Adipose tissue (tissue), 3 donors: ENCODE data around the gene CHST11. TPM values are rescaled to one million over a fixed set of nuclear protein-coding genes. Genes with fewer than 3 reads are reported as not detected.
"Not testable (repeated sequence)": the region's sequence is repeated elsewhere in the genome, so short reads cannot be mapped to it uniquely, and the experiment has no call there.

ENCODE experiments used
- H3K27ac ChIP-seq: one replicate; pipeline ENCODE4 v1.5.1; 2013; ENCODE audit warnings: low read depth, low read length
- WGBS, 3 donors: extraction: QIAGEN DNeasy Blood & Tissue Kit; methylation state at CpG; one replicate each; pipeline ENCODE4 v1.1.7; 2013; 5-methylcytosine and 5-hydroxymethylcytosine counted together
- polyA plus RNA-seq, 3 donors: library from polyadenylated mRNA; stranded (reverse); fragments of 200-250 nt; gene quantifications; one replicate each; pipeline ENCODE4 v1.2.3, GENCODE V29; 2013
- donor health status: healthy with polysubstance abuse.
- donor health status: Bipolar disorder and iron deficiency.
- donor health status: healthy.

The CHST11 gene
- polyA plus RNA-seq, 3 donors = 2.0 to 6.6 (median 3.6) TPM

GRCh38 chr12:104565606-104566243 is 109.0 kb downstream of the CHST11 start:
- H3K27ac ChIP-seq = no peak overlapping the region
- 63 to 92% (median 76%) methylated on average over 8 of the region's 8 CpGs for WGBS, 3 donors

GRCh38 chr12:104566244-104566993 is 109.7 kb downstream of the CHST11 start:
- WGBS, 3 donors = 91 to 96% (median 94%) methylated on average over 6 of the region's 6 CpGs
- no peak overlapping the region for H3K27ac ChIP-seq

GRCh38 chr12:104567832-104568486 is 111.2 kb downstream of the CHST11 start:
- H3K27ac ChIP-seq = no peak overlapping the region
- 76 to 91% (median 78%) methylated on average over 5 of the region's 5 CpGs for WGBS, 3 donors

GRCh38 chr12:104568487-104568868 is 111.7 kb downstream of the CHST11 start:
- WGBS, 3 donors = 73 to 93% (median 93%) methylated on average over 1 of the region's 1 CpG

GRCh38 chr12:104568935-104569334 is 112.2 kb downstream of the CHST11 start:
- WGBS, 3 donors = 68 to 96% (median 72%) methylated on average over 4 of the region's 4 CpGs
- no peak overlapping the region for H3K27ac ChIP-seq

More at GRCh38 chr12:104568487-104568868, 111.7 kb downstream of the CHST11 start:
- no peak overlapping the region for H3K27ac ChIP-seq

GRCh38 chr12:104569346-104570173 is 112.8 kb downstream of the CHST11 start:
- WGBS, 3 donors = 41 to 87% (median 55%) methylated on average over 8 of the region's 8 CpGs
- H3K27ac ChIP-seq = no peak overlapping the region

GRCh38 chr12:104570174-104570907 is 113.6 kb downstream of the CHST11 start:
- no peak overlapping the region for H3K27ac ChIP-seq
- WGBS, 3 donors = 56 to 77% (median 67%) methylated on average over 12 of the region's 12 CpGs

- WGBS, 3 donors = 85 to 94% (median 88%) methylated on average over 8 of the region's 8 CpGs
- no peak overlapping the region for H3K27ac ChIP-seq
Measured at GRCh38 chr12:104571328-104571727, 114.6 kb downstream of the CHST11 start.

- 97 to 100% (median 98%) methylated on average over 1 of the region's 3 CpGs for WGBS, 3 donors
- not testable (repeated sequence) for H3K27ac ChIP-seq
Measured at GRCh38 chr12:104574353-104574752, 117.6 kb downstream of the CHST11 start.

GRCh38 chr12:104574758-104575157 is 118.0 kb downstream of the CHST11 start:
- 88 to 94% (median 89%) methylated on average over 6 of the region's 6 CpGs for WGBS, 3 donors

GRCh38 chr12:104575442-104576186 is 118.9 kb downstream of the CHST11 start:
- 76 to 91% (median 91%) methylated on average over 12 of the region's 12 CpGs for WGBS, 3 donors
- no peak overlapping the region for H3K27ac ChIP-seq

More at GRCh38 chr12:104574758-104575157, 118.0 kb downstream of the CHST11 start:
- not testable (repeated sequence) for H3K27ac ChIP-seq

- WGBS, 3 donors = 96 to 97% (median 96%) methylated on average over 6 of the region's 6 CpGs
- no peak overlapping the region for H3K27ac ChIP-seq
Measured at GRCh38 chr12:104576187-104576778, 119.5 kb downstream of the CHST11 start.

GRCh38 chr12:104576980-104577580 is 120.3 kb downstream of the CHST11 start:
- H3K27ac ChIP-seq = no peak overlapping the region
- WGBS, 3 donors = 64 to 87% (median 76%) methylated on average over 6 of the region's 6 CpGs

GRCh38 chr12:104577581-104577981 is 120.8 kb downstream of the CHST11 start:
- no peak overlapping the region for H3K27ac ChIP-seq
- 75 to 83% (median 78%) methylated on average over 6 of the region's 6 CpGs for WGBS, 3 donors

- H3K27ac ChIP-seq = no peak overlapping the region
- WGBS, 3 donors = 86 to 88% (median 87%) methylated on average over 6 of the region's 6 CpGs
Measured at GRCh38 chr12:104578453-104578852, 121.7 kb downstream of the CHST11 start.

GRCh38 chr12:104579718-104580495 is 123.2 kb downstream of the CHST11 start:
- WGBS, 3 donors = 66 to 82% (median 67%) methylated on average over 7 of the region's 7 CpGs
- H3K27ac ChIP-seq = no peak overlapping the region
